NCI-H146 treated with DMSO at 0.1 percent for 48 hours (cell line): ENCODE measurements around the gene SLC36A3.
"Not testable (repeated sequence)": the region's sequence is repeated elsewhere in the genome, so short reads cannot be mapped to it uniquely, and the experiment has no call there.

Experiments
- DNase-seq: peaks from one replicate; lab custom pipeline; 2025; ENCODE audit not compliant: unreplicated experiment; lab: John Stamatoyannopoulos, UW

The SLC36A3 gene

DNA sequence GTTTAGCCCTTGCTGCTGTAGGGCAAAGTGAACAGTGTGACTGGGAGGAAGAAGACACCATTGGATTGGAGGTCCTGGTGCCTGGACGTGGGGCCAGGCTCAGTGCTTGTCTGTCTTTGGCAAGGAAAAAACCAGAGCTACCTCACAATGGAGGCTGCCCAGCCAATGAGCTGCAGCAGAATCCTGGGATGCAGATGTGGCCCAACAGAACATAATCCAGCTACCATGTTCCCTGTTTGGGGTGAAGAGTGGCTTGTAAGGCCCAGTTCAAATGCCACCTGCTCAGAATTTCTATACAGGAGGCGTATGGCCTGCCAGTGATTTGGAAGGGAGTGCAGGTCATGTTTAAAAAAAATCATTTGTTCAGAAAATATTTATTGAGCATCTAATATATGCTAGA is at the start of gene SLC36A3:
Gene SLC36A3 (minus strand): TSS at position 101 of the 400 bp plus-strand sequence. CDS start 412 bp downstream, outside the sequence.
- DNase-seq, result no peak

DNA sequence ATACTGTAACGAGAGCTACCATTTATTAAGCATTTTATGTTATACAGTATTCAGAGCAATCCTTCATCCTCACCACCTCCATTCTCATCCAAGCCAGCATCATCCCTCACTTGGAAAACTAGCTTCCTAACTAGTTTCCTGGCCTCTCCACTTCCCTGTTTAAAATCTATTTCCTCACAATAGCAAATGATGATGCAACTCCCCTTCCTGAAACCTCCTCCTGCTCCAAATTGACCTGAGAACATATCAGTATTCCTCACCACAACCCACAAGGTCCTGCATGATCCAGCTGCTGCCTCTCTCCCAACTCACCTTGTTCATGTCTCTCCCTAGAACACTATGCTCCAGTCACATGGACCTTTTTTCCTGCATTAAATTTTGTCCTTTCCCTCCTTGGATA is 48.1 kb upstream of the SLC36A3 start:
- no peak for DNase-seq

DNA sequence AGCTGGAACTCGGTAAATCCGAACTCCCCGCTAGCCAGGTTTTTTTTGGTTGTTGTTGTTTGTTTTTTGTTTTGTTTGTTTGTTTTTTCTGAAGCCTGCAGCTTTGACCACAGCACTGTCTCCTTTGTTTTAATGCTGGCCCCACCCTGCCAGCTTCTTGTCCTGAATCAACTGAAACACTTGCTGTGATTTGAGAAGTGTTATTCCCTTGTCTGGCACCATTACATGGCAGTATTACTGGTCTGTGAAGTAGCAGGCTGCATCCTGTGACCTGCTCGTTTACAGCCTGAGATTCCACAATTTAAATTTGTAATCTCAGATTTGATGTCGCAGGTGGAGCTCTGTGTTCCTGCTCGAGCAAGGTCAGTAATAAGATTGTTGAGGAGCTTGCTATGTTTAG is 45.2 kb upstream of the SLC36A3 start:
- DNase-seq, result no peak

DNA sequence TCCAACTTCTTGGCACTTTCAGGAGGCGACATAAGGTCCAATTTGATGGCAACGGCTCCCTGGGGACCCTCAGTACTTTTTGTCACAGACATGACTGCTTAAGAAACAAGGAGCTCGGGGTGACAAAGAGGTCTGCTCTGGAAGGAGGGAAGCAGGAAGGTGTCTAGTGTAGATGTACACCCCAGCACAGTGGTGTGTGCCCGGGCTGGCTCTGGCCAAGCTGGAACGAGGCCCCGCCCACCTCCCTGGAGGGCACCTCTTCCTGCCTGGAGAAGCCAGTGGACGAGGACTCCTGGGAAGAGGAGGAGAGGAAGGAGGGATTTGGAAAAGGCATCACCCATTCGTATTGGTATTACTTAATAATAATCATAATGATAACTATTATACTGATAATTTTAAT is 43.8 kb upstream of the SLC36A3 start, which contains the start of gene SLC36A2:
Gene SLC36A2 (minus strand): TSS at position 191 of the 400 bp plus-strand sequence. CDS start 99 bp downstream, at position 92.
- DNase-seq, result no peak

DNA sequence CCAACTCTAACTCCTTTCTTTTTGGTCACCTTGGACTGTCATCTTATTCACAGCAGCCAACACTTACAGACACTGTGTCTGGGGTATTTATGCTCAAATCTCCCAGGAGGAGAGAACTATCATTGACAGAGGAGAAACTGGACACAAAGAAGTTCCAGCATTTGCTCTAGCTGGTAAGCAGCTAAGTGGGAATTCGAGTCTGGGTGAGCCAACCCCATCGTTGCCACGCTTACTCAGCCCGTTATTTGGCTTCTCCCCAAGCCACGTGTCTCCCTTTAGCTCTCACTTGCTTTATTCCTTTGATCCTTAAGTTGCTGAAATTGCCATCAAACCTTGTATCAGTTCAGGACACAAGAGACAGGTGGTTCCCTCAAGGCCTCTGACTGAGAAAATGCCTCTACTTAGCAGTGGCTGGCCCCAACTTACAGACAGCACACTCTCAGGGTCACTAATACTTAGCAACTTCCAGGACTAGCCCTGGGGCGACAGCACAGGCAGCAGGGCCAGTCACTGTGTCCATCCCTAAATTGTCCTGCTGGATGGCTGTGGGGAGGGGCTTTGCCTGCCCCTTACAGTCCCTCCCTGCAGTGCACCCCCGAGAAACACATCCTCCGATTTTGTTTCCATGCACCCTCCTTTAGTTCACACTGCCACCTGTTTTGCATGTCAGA is 42.4 kb upstream of the SLC36A3 start:
- DNase-seq, result no peak

DNA sequence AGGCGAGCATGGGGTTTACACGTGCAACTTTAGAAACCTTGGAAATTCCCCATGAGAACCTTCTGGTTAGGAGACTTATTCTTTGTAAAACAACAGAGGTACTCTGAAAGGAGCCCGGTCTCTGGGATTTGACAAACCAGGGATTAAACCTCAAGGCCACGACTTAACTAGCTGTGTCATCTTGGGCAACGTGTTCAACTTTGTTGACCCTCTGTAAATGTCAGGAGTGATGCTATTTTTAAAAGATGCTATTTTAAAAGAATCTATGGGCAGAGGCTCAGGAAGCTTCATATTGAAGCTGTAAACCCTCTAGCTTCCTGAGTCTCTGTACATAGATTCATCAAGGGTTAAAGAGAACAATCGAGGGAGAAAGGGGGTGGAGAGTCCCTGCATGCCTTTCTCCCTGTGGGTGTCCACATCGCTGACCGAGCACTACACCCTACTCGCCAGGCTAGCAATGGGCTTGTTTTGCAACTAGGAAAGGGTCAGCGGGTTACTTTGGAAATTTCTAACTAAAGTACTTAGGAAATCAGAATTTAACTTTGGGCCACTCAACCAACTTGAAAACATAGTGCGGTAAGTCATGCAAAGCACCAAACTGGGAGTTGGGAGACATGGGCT is 41.7 kb upstream of the SLC36A3 start:
- DNase-seq, result no peak

DNA sequence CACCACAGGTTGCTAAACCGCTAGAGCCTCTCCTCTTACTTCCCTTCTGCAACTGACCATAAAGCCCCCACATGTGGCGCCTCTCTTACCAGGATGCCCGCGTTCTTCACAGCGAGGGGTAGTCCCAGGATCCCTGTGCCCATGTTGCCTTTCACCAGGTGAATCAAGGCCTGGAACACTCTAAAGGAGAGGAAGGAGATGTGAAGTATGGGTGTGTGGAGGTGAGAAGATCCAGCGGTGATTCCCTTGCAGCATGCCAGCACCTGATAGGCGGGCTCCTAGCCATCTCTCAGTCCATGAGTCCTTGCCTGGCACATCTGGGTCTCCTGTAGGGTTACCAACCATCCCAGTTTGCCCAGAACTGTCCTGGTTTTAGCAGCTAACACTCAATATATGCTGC is 40.5 kb upstream of the SLC36A3 start:
- DNase-seq, result no peak

DNA sequence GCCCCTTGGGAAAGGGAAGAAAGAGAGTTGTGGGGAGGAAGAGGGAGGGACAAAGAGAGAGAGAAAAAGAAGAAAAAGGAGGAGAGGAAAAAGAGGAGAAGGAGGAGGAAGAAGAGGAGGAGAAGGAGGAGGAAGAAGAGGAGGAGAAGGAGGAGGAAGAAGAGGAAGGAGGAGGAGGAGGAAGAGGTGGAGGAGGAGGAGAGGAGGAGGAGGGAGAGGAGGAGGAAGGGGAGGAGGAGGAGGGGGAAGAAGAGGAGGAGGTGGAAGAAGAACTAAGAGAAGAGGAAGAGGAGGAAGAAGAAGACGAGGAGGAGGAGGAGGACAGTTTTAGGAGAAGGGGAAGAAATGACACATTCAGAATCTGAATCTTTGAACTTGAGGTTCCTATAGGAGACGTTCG is 36.4 kb upstream of the SLC36A3 start:
- no peak for DNase-seq

DNA sequence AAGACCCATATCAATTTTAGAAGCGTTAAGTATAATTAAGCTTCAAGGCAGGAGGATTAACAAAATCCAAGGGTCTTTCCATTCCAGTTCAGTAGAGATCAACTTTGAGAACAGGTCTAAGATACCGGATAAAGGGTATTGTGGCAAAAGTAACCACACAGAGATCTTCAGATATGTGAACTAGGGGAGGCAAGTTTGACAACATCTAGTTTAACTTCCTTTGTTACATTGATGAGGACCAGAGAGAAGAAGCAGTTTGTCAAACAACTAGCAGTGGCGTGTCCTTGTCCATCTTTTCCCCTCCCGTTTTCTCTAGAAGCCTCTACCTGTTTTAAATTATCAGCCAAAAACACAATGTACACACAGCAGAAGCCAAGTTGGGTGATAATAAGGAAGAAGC is 35.2 kb upstream of the SLC36A3 start:
- DNase-seq, result no peak

DNA sequence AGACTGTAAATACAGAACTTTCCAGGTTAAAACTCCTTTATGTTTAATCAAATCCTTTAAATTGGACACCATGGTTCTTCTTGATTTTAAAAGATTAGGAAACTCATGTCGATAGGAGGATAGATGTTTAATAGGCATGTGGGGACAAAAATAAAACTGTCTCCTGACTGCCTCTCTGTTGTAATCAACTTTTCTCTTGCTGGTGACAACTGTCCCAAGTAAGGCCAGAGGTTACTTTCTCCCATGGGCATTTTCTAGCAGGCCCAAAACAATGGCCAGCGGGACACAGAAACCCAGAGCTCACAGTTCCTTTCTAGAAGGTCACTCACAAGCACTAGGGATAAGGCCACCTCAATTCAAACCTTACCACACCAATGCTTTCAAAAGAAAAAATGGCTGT is 29.3 kb upstream of the SLC36A3 start:
- no peak for DNase-seq

DNA sequence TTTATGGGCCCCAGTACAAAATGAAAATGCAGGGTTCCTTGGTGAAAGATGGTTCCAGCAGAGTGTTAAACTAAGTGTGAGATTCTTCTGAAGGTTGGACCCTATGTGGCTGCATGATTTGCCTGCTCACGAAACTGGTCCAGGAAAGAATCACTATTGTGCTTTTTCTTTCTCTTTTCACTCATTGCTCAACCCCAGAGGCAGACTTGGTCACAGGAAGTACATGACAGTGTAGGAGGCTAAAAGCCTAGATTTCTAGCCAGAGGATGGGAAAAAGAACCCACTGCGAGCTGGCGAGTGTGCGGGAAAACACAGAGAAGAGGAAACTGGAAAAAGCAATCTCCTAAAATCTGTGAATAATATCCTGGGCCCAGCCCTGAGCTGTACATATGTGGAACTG is 25.2 kb upstream of the SLC36A3 start:
- DNase-seq, result no peak

DNA sequence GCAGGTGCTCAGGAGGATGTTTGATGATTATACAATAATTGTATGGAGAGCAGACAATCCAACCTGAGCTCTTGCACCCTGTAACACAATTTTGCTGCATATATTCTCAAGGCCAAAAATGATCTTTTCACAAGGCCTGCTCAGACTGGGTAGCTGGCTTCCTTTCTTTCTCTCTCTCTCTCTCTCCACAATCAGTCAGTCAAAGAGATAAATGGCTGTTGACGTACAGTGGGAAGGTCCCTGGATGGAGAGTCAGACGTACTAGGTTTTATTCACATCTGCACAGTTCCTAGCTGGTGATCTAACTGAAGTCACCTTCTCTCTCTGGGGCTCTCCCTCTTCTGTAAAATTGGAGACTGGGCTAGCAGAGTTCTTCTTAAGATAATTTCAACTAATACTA is 24.0 kb upstream of the SLC36A3 start:
- no peak for DNase-seq

DNA sequence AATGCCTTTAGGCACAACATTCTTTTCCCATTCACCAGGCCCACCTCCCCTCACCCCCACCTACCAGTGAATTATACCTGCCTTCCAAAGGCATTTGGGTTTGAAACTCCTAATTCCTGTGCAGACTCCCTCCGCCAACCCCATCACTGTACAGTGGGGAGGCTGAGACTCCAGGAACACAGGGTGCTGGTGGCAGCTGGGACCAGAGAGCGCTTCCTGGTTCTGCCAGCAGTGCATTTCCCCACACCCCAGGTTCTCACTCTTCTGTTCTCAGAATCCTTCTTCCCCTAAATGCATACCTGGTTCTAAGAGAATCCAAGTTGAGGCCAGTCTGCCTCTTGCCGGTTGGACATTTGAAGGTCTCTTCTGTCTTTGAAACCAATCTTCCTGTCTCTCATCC is 22.7 kb upstream of the SLC36A3 start:
- no peak for DNase-seq

DNA sequence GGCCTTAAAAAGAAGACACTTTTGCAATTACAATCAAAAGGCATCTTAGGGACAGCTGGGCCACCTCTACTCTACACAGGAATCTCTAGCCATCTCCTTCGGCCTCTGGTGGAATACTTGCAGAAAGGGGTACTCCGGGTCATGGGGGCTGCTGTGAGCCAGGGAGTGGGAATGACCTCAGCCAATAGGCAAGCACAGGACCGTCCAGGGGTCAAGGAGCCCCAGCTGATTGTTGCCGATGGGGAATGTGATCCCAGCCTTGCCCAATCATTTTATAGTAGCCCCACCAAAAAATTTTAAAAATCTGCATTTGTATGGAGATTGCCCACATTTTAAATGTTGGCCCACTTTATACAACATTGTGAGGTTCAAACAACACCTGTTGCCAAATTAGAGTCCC is 16.9 kb upstream of the SLC36A3 start:
- no peak for DNase-seq

DNA sequence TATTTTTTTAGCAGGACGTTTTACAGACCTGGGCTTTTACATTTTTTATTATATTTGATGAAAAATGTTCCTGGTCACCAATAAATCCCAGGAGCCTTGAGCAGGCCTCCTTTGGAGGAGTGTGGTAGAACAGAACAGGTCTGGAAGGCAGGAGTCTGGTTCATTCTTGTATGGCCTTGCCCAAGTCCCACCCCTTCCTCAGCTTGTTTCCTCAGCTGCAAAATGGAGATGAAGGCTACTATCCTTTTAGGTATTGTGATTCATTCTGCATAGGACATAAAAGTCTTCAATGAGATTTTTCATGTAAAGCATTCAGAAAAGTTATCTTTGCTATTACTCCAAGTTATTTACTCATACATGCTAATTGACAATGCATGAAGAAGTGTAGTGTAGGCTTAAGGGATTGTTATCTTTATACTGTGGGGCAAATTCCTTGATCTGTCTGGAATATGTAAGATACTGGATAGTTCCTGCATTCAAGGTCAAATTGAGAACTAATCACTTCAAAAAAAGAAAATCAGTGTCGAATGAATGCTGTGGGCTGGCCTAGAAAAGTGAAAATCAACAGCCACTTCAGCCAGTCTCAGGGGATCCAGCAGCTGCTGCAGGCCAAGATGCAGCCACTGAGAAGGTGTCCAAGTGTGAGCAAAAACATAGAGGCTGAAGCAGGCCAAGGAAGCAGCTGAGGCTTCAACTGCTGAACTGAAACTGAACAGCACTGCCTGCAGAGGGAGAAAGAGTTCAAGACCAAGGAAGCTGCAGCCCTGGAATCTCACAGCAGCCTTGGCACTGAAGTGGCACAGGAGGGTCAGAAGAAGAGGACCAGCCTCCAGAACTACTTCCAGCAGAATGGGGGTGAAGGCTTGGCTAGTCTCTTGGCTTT is 15.5 kb upstream of the SLC36A3 start:
- DNase-seq, result no peak

DNA sequence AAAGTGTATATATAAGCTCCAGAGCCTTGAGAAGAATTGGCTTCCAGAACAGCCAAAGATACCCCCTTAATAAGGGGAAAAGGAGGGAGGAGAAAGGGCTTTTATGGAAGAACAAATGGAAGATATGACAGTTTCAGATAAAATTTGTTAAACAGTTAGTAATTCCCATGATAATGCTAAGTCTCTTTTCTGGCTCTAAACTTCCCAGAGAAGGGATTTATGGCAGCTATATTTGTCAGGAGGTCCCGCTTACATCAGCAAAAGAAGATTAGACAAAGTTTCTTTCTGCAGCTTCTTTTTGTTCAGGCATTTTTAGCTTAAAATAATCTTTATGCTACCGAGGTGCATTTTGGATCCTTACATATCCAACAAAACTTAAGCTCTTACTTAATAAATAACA is 14.3 kb upstream of the SLC36A3 start:
- no peak for DNase-seq

DNA sequence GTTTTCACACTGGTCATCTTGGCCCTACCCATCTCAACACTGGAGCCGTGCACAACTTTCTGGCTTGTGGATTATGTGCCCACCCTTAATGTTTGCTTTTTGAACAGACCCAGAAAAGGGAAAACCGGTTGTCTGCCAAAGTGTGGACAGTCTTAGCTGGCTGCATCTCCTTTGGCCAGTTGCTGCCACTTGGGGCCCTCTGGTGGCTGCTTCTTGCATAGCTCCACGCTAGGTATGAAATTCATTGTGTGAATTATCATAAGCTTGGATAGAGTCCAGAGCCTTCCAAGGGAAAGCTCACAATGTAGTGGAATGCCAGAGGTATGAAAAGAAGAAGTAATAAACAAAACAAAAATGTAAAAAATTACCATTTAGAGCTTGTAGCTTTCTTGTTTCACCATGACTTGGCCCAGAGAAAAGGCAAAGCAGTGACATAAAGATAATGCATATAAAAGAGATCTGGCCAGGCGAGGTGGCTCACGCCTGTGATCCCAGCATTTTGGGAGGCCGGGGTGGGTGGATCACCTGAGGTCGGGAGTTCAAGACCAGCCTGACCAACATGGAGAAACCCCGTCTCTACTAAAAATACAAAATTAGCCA is 12.5 kb upstream of the SLC36A3 start:
- DNase-seq, result no peak

DNA sequence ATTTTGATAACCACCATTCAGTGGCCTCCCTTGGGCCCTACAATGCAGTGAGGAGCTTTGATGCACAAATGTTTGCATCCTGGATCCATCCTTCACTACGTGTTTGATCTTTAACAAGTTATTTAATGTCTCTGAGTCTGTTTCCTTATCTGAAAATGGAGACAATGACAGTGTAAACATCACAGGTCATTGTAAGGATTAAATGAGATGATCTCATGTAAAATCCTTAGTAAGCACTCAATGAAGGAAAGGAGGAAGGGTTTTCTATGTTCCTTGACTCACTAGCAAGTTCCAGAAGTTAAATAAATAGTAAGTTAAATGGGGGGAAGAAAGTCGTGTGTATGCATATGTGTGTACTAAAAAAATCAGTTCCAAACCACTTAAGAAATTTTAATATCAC is 9.8 kb upstream of the SLC36A3 start:
- DNase-seq, result no peak

DNA sequence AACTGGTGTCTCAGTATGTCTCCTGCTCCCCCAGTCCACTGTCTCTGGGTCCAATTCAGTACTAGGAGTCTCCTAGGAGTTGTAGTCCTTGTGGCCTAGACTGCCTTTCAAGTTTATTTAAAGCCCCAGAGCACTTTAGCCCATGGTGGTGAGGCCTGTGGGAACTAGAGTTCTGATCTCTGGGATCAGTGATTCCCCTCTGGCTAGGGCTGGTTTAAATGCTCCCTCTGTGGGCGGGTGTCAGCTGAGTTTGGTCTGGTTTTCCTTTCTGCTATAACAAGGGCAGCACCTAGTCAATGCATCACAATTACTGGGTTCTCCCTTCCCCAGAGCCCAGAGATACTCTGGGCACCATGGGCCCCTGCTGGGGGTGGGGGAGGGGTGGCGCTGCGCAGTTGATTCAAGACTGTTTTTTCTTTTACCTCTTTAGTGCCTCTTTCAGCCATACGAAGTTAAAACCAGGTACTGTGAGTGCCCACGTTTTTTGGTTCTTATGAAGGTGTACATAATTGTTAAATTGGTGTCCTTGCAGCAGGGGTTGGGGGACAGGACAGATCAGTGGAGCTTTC is 9.3 kb upstream of the SLC36A3 start:
- DNase-seq, result no peak

DNA sequence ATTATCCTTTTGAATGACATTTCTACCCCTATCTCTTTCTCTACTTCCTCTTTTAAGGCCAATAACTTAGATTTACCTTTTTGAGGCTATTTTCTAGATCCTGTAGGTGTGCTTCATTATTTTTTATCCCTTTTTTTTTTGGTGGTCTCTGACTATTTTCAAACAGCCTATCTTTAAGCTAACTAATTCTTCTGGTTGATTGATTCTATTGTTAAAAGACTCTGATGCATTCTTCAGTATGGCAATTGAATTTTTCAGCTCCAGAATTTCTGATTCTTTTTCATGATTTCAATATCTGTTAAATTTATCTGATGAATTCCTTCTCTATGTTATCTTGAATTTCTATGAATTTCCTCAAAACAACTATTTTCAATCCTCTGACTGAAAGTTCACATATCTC is 7.4 kb upstream of the SLC36A3 start:
- DNase-seq, result no peak

DNA sequence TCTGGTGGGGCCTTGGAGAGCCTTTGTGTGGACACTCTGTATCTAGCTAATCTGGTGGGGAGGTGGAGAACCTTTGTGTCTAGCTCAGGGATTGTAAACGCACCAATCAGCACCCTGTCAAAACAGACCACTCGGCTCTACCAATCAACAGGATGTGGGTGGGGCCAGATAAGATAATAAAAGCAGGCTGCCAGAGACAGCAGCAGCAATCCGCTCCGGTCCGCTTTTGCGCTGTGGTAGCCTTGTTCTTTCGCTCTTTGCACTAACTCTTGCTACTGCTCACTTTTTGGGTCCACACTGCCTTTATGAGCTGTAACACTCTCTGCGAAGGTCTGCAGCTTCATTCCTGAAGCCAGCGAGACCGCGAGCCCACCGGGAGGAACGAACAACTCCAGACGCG is 6.3 kb upstream of the SLC36A3 start:
- not testable (repeated sequence) for DNase-seq
